Inflammatory macrophage treated with lipopolysaccharide for 4 hours (primary cell): Measurements from ENCODE around the gene ANXA2.
A peak's percentile ranks its signal among the peaks of the same experiment; 100 is the strongest.
"Not testable (repeated sequence)": the region's sequence is repeated elsewhere in the genome, so short reads cannot be mapped to it uniquely, and the experiment has no call there.

Experiments used
- DNase-seq: peaks from one replicate; pipeline ENCODE4 v3.0.0-alpha.2; 2020

ANXA2 gene

DNA sequence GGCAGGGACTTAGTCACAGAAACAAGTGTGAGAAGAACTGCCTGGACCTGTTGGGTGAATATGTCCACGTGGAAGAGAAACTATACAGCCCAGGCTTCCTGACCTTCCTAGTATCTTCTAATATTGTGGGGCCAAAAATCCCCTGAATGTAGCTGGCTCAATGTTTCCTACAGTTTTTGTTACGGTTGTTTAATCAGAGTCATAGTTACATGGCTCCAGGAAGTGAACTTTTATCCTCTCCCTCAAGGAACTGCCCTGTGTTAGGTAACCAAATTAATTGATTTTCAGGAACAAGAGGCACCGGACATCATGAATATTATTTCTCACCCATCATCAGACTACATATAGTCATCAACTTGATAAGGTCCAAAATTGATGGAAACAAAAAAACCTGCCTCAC, 59.0 kb downstream of the ANXA2 start:
- DNase-seq: no peak

DNA sequence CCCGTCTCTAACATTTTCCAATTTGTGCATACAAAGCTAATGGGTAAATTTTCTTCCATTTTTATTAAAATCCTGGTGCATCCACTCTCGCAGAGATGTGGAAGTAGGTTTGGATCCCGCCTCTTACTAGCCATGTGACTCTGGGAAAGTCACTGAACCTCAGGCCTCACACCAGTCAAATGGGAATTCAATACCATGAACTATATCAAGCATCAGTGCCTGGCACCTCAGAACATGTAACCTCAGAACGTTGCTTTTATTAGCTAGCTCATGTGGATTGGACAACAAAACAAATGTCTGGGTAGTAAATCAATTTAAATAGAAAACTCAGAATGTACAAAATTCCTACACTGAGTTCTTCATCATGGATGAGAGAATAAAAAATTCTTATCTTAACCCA, 60.7 kb downstream of the ANXA2 start:
- DNase-seq: no peak

DNA sequence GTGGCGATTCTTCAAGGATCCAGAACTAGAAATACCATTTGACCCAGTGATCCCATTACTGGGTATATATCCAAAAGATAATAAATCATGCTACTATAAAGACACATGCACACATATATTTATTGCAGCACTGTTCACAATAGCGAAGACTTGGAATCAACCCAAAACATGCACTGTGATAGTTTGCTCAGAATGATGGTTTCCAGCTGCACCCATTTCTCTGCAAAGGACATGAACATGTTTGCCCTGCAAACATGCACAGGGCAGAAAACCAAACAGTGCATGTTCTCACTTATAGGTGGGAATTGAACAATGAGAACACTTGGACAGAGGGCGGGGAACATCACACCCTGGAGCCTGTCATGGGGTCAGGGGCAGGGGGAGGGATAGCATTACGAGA, 62.5 kb downstream of the ANXA2 start:
- DNase-seq: not testable (repeated sequence)

DNA sequence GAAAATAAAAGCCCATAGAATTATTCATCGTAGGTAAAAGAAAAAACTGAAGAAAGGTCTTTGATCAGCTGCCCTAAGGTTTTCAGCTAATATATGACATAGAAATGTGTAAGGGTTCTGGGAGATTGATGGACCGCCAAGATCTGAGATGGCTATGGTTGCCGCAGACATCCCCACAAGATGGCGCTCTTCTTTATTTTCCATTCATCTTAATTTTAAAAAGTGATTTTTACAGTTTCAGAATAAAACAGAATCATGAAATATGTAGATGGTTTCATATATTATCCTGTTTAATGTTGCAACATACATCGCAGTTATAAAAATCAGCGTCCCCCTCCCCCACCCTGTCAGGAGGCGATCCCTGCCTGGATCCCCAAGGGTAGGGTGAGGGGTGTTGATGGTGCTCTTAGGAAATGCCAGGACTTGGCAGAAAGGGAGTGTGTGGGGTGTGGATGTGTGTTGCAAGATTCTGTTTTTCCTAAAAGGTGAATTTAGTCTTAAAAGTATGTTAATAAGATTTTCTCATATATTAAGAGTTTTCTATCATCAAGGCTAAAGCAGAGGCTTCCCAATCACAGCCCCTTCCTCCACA, 68.8 kb downstream of the ANXA2 start:
- DNase-seq: peak; percentile 11

DNA sequence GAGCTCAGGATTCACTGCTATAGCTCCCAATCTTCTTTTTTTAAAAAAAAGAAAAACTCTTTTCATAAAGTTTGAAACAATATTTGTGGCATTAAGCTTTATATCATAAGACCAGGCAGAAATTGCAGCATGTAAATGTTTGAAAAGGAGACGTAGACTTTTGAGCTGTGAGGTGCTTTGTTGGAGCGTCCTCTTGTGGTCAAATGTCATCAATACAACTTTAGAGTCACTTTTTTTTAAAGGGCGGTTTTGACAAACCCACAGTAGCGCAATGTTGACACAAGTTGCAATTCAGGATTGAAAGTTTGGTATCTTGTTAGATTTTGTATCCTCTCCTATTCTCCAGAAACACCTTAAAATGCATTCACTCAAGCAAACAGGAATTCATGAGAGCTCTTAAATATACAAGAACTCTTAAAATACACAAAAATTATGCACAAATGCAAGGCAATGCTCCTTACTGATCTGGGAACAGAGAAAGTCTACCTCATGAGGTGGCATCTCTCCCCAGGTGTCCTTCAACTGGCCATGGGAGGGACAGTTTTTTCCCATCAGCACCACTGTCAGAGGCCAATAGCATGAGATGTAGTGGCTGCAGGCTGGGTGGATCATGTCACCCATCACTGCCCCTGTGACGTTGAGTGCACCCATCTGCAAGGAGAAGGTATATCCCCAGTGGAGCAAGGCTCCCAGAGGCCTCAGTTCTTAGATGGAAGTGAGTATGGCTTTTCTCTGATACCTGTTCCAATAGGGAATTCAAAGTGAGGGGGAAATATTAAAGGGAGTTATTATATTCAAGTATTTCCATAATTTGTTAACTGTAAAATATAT, 70.7 kb downstream of the ANXA2 start:
- peak; percentile 61 for DNase-seq

DNA sequence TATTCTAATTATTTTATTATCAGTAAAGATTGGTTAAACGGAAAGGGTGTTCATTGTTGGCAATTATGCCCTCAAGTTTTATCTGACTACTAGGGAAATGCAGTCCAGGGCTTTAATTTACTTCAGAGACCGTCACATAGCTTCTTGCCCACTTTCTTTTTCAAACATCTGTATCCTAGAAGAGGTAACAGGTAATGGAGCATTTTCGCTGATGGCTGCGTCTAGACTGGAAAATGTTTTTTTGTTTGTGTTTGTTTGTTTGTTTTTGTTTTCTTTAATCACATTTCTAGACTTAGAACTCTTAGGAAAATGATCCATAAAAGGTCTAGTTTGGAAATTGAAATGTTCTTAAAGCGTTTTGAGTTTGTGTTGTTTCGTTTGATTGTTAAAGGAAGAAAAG, 71.4 kb downstream of the ANXA2 start:
- DNase-seq: no peak

DNA sequence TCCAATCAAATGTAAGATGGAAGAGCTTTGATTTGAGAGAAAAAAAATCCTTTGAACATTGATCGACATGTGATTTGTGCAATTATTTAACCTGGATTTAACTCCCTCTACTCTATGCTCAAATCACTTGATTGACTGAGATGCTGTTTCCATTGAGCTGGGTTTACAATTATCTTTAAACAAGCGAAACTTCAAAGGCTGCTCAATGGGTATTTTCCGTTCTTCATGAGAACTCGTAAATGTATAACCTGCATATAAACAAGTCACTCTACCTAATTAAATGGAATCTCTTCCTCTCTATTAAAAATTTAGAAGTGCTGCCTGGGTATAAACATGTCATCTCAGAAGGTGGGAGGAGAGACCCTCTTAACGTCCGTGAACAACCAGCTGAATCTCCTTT, 71.9 kb downstream of the ANXA2 start:
- DNase-seq: no peak

DNA sequence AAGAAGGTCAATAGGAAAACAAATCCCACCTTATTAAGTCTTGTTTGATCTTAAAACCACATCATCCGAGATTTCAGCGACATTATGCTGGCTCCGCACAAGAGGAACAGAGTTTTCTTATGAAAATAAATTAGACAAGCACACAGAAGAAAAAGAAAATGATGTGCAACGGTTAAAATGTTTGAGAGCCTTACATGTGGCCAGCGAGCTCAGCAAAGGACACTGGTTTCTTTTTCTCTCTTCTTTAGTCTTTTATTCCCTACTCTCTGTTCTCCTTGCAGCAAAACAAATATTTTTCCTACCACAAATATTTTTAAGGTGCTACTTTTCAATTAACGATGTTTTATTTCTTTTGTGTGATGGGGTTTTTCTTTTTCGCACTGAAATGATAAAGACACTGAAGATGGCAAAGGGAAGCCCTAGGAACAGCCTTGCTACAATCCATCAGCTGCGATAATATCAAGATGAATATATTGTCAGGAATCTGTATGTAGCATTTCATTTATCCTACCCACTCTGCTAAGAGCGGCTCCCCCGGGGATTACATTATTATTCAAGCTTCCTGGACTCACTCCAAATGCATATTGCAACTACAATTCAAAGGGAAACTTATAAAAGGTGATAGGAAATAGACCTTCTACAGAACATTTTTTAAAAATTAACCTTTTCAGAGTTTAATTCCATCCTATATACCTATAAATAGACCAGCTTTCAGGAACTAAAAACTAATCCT, 72.9 kb downstream of the ANXA2 start:
- DNase-seq: no peak

DNA sequence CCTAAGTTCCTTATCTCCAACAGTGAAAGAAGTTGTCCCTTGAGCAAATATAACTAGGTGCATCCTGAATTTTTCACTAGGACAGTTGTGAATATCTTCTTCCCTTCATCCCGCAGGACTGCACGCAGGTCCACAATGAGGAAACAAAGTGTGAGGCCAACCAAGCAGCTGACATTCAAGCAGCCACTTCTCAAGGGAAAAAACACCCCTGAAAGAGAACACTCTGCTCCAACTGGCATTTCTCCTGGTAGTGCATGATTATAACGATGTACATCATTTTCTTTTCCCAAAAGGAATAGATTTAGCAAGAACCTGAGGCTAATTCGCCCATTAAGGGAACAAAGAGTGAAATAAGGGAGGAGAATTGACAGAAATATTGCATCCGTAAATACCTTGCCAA, 74.5 kb downstream of the ANXA2 start:
- DNase-seq: no peak

DNA sequence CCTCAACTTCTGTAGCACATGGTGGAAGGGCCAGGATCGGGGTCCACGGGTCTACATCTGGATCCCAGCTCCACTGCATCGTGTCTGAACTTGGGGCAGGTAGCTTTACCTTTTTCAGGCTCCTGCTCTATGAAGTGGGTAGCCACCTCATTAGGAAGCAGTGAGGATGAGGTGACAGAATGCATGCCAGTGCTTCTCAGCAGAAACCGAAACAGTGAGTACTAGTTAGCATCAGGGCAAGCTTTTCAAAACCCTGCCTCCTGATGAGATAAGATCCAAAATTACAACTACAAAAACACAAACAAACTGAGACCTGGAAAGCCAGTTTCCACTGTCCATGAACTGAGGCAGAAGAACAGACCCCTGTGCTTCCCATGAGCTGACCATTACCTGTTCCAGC, 77.4 kb downstream of the ANXA2 start:
- no peak for DNase-seq

DNA sequence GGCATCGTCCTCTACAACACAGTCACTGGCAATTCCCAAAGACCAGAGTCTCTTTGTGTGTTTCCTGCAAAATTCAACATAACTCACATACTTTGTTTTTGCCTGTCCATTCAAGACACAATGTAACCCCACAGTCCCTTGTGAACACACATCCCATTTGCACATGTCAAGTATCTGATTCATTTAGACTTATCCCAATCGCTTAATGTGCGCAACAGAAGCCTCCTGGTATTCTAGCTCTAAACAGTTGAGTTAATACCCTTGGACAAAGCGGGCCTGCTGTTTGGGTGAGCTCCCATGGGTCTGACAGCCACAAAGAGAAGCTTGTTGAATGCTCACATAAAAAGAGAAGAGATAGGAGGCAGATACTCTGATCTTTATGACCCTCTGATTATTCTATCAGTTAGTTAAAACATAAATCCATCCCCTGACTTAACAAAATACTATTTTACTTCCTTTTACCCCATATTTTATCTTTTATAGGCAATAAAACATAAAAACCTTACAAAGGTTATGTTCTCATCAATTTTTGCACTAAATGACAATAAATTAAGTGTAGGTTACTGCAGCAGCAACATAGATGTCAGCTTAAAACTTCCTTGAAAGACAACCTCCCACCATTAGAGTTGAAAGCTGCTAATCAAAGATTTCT, 79.4 kb downstream of the ANXA2 start:
- no peak for DNase-seq

DNA sequence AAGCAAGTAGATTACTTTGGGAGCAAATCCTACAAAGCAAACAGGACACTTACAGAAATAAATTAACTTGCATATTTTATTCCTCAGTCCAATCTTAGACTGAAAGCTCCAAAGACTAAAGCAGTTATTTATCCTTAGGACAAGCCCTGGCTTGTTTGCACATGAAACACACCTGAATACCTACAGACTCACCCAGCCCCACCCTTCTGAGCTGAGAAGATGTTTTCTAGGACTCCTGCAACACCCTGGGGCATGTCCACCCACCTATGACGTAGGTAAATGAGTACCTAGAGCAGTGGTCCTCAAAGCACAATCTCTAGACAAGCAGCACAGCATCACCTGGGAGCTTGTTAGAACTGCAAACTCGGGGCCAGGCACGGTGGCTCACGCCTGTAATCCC, 80.8 kb downstream of the ANXA2 start:
- no peak for DNase-seq

DNA sequence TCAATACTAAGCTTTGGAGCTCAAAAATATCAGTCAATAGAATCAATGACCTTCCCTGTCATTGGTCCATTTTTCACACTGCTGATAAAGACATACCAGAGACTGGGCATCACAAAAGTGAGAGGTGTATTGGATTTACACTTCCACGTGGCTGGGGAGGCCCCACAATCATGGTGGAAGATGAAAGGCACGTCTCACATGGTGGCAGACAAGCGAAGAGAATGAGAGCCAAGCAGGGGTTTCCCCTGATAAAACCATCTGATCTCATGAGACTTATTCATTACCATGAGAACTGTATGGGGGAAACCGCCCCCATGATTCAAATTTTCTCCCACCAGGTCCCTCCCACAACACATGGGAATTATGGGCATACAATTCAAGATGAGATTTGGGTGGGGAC, 81.9 kb downstream of the ANXA2 start:
- no peak for DNase-seq

DNA sequence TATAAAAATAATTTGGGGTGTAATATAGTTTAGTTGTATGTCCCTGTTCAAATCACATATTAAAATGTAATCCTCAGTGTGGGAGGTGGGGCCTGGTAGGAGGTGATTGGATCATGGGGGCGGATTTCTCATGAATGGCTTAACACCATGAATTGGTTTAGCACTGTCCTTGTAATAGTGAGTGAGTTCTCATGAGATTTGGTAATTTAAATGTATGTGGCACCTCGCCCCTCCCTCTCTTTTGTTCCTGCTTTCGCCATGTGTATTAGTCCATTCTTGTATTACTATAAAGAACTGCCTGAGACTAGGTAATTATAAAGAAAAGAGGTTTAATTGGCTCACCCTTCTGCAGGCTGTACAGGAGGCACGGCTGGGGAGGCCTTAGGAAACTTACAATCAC, 83.9 kb downstream of the ANXA2 start:
- DNase-seq: no peak

DNA sequence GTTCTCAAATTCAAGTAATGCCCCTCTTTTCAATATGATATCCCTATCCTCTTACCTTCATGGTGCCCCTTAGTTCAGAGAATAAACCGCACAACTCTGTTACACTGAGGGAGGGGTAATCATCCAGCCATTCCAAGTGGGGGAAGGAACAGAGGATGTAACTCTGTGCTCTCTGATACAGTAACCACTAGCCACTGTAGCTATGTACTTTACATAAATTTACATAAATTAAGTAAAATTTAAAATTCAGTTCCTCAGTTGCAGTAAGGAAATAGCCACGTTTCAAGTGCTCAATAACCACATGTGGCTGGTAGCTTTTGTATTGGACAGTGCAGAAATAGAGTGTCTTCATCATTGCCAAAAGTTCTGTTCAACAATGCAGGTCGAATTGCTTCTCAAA, 90.8 kb downstream of the ANXA2 start:
- no peak for DNase-seq

DNA sequence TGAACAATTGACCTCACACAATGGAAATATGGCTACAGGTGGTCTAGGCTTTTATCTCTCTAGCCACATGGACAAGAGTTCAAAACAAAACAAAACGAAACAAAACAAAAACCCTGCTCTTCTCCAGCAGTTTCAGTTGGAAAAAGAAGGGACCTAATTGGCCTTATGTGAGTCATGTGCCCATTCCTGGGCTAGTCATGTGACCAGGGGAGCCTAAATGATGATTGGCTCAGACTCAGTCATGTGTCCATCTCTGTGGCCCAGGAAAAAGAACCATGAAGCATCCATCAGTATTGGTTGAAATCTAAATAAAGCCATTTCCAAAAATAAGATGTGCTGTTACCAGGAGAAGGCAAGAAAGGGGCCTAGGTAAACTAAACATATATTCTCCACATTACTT, 96.8 kb downstream of the ANXA2 start:
- DNase-seq: no peak

DNA sequence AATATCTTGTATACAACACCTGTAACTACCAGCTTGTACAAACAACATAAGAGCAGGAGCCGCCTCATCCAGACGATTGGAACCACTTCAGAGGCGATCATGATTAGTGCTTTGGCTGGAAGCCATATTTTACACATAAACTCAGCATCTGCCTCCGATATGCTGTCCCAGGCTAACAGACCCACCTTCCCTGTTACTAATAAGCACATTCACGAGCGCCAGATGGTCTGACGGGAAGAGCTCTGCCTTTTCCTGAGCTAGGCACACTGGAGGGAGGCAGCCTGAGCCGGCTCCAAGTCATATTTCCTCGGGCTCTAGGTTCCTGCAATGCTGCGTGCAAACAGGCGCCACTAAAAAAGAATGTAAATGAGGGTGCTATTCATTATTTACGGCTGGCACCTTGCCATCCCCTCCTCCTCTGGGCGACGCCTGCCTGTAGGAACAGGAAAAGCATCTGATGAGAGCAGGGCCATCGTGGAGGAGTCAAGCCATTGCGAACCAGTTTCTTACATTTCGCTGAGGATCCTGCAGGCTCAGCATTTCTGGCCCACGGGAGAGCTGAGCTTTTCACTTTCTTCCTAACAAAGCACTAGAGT, 98.2 kb downstream of the ANXA2 start:
- no peak for DNase-seq
